Measurements from ENCODE around the gene LTBP2. TPM values are rescaled to one million over a fixed set of nuclear protein-coding genes. Genes with fewer than 3 reads are reported as not detected.

The LTBP2 gene
- total RNA-seq, 2 experiments from 2014 or later, result 0.04 to 0.05 TPM

- CTCF ChIA-PET, result interaction anchor here (1.1 to 1.2 kb wide), 2 partner anchors 11 to 19 kb away, joined by 5 read pairs; partner anchors contain the start of gene LTBP2
- no peak overlapping the region for H3K27ac Mint-ChIP-seq
- no peak for TF ChIP-seq CTCF (IDR thresholded peaks at IDR 0.05)
- H3K4me1 Mint-ChIP-seq (ENCODE audit: low read depth), result peaks cover 2% of the 10 kb centered on the region
- ATAC-seq (no peak), DNase-seq (no peak)
- POLR2A ChIA-PET, result no interaction called here
- H3K9me3 Mint-ChIP-seq, result no peaks in the 10 kb centered on the region
- H3K27me3 Mint-ChIP-seq, result no peaks in the 10 kb centered on the region
- H3K4me3 Mint-ChIP-seq, result no peak overlapping the region
- H3K36me3 Mint-ChIP-seq (ENCODE audit: low read depth), result no peaks in the 10 kb centered on the region
- intact Hi-C loops (cut with micrococcal nuclease), result no loop called here
Measured at GRCh38 chr14:74630881-74631690, 19.0 kb upstream of the LTBP2 start.

- Mint-ChIP-seq H3K4me3 (no peak overlapping the region), H3K27me3 (no peaks in the 10 kb centered on the region), H3K36me3 (ENCODE audit: low read depth) (no peaks in the 10 kb centered on the region), H3K9me3 (no peaks in the 10 kb centered on the region), H3K4me1 (ENCODE audit: low read depth) (peaks cover 2% of the 10 kb centered on the region), H3K27ac (no peak overlapping the region)
- intact Hi-C loops (cut with micrococcal nuclease), result no loop called here
- ChIA-PET POLR2A (interaction anchor here (0.6 kb wide), 1 partner anchor 16 kb away, joined by 4 read pairs; no protein-coding TSS in a partner anchor), CTCF (interaction anchor here (1.0 to 2.1 kb wide), 4 partner anchors 9 to 20 kb away, joined by 3 to 5 read pairs (median 4); partner anchors contain the start of gene LTBP2)
- no peak for ATAC-seq
- TF ChIP-seq CTCF (IDR thresholded peaks at IDR 0.05), result no peak
- DNase-seq, result no peak
Measured at GRCh38 chr14:74628418-74628817, 16.4 kb upstream of the LTBP2 start.

GRCh38 chr14:74627076-74627475 is 15.0 kb upstream of the LTBP2 start:
- no peak overlapping the region for H3K27ac Mint-ChIP-seq
- DNase-seq (no peak), ATAC-seq (no peak)
- H3K9me3 Mint-ChIP-seq, result no peaks in the 10 kb centered on the region
- H3K27me3 Mint-ChIP-seq, result no peaks in the 10 kb centered on the region
- no peak overlapping the region for H3K4me3 Mint-ChIP-seq
- ChIA-PET CTCF (interaction anchor here (1.2 to 2.0 kb wide), 2 partner anchors 9 to 14 kb away, joined by 3 to 7 read pairs; partner anchors contain the start of gene LTBP2), POLR2A (no interaction called here)
- intact Hi-C loops (cut with micrococcal nuclease), result no loop called here
- TF ChIP-seq CTCF (IDR thresholded peaks at IDR 0.05), result no peak
- H3K4me1 Mint-ChIP-seq (ENCODE audit: low read depth), result peaks cover 2% of the 10 kb centered on the region
- H3K36me3 Mint-ChIP-seq (ENCODE audit: low read depth), result no peaks in the 10 kb centered on the region

GRCh38 chr14:74622257-74622656 is 10.2 kb upstream of the LTBP2 start:
- H3K4me3 Mint-ChIP-seq, result no peak overlapping the region
- ChIA-PET POLR2A (interaction anchor here (1.0 kb wide), 1 partner anchor 213 kb away, joined by 3 read pairs; no protein-coding TSS in a partner anchor), CTCF (interaction anchor here (1.2 to 2.9 kb wide), 2 partner anchors 10 to 48 kb away, joined by 4 to 23 read pairs; partner anchors contain the start of gene LTBP2)
- no peaks in the 10 kb centered on the region for H3K36me3 Mint-ChIP-seq (ENCODE audit: low read depth)
- H3K9me3 Mint-ChIP-seq, result no peaks in the 10 kb centered on the region
- intact Hi-C loops (cut with micrococcal nuclease), result no loop called here
- peaks cover 43% of the 10 kb centered on the region for H3K4me1 Mint-ChIP-seq (ENCODE audit: low read depth)
- H3K27me3 Mint-ChIP-seq, result peaks cover 1% of the 10 kb centered on the region
- H3K27ac Mint-ChIP-seq, result no peak overlapping the region
- no peak for DNase-seq
- TF ChIP-seq CTCF (IDR thresholded peaks at IDR 0.05), result no peak
- no peak for ATAC-seq

GRCh38 chr14:74621556-74621955 is 9.5 kb upstream of the LTBP2 start:
- no peak overlapping the region for H3K4me3 Mint-ChIP-seq
- no peaks in the 10 kb centered on the region for H3K36me3 Mint-ChIP-seq (ENCODE audit: low read depth)
- intact Hi-C loops (cut with micrococcal nuclease), result no loop called here
- no peak overlapping the region for H3K27ac Mint-ChIP-seq
- ChIA-PET POLR2A (interaction anchor here (1.0 kb wide), 1 partner anchor 214 kb away, joined by 3 read pairs; no protein-coding TSS in a partner anchor), CTCF (interaction anchor here (1.2 to 5.1 kb wide), 3 partner anchors 9 to 15 kb away, joined by 3 to 40 read pairs (median 23); partner anchors contain the start of gene LTBP2)
- ATAC-seq (no peak), DNase-seq (no peak)
- TF ChIP-seq CTCF (IDR thresholded peaks at IDR 0.05), result no peak
- peaks cover 1% of the 10 kb centered on the region for H3K27me3 Mint-ChIP-seq
- H3K4me1 Mint-ChIP-seq (ENCODE audit: low read depth), result peaks cover 45% of the 10 kb centered on the region
- no peaks in the 10 kb centered on the region for H3K9me3 Mint-ChIP-seq
